Chondrocyte (in vitro differentiated cells): ENCODE results near the gene PTPRH. TPM values are rescaled to one million over a fixed set of nuclear protein-coding genes. Genes with fewer than 3 reads are reported as not detected.

Experiments used
- DNase-seq: peaks from one replicate; pipeline ENCODE4 v3.0.0; 2021; ENCODE audit warnings: mixed read lengths, low spot score
- H3K27ac Mint-ChIP-seq: one replicate; pipeline ENCODE4 v1.8.0; 2021; ENCODE audit warnings: mild to moderate bottlenecking, moderate library complexity, mixed read lengths; ENCODE audit not compliant: unreplicated experiment
- H3K27me3 Mint-ChIP-seq: 2 replicates; pipeline ENCODE4 v1.8.0; 2021; ENCODE audit warnings: low read depth, mixed read lengths
- H3K36me3 Mint-ChIP-seq: 2 replicates; pipeline ENCODE4 v1.8.0; 2021; ENCODE audit warnings: low read depth, mixed read lengths
- H3K4me1 Mint-ChIP-seq: 2 replicates; pipeline ENCODE4 v1.8.0; 2021; ENCODE audit warnings: low read depth, mild to moderate bottlenecking, mixed read lengths
- H3K4me3 Mint-ChIP-seq: one replicate; pipeline ENCODE4 v1.8.0; 2021; ENCODE audit warnings: mild to moderate bottlenecking, moderate library complexity, mixed read lengths; ENCODE audit not compliant: unreplicated experiment
- H3K9me3 Mint-ChIP-seq: 2 replicates; pipeline ENCODE4 v1.8.0; 2021; ENCODE audit warnings: low read depth, mixed read lengths
- microRNA-seq: library from miRNA; unstranded; fragments of <30 nt; microRNA quantifications from one replicate; pipeline ENCODE4 v1.2.0, GENCODE V29; 2020; ENCODE audit warnings: borderline number of aligned reads
- total RNA-seq: library from RNA; stranded (reverse); gene quantifications from 3 replicates; pipeline ENCODE4 v1.2.1, GENCODE V29; 2021
- TF ChIP-seq, protein P1 (sequence below): fragments of 200-600 bp; sonication (generic); IDR thresholded peaks from 2 replicates; pipeline ENCODE4 v1.5.0; 2021; ENCODE audit warnings: antibody characterized with exemption, mild to moderate bottlenecking, moderate library complexity

Gene PTPRH
- total RNA-seq, 1 donor from 2014 or later, result 0.42 TPM

DNA sequence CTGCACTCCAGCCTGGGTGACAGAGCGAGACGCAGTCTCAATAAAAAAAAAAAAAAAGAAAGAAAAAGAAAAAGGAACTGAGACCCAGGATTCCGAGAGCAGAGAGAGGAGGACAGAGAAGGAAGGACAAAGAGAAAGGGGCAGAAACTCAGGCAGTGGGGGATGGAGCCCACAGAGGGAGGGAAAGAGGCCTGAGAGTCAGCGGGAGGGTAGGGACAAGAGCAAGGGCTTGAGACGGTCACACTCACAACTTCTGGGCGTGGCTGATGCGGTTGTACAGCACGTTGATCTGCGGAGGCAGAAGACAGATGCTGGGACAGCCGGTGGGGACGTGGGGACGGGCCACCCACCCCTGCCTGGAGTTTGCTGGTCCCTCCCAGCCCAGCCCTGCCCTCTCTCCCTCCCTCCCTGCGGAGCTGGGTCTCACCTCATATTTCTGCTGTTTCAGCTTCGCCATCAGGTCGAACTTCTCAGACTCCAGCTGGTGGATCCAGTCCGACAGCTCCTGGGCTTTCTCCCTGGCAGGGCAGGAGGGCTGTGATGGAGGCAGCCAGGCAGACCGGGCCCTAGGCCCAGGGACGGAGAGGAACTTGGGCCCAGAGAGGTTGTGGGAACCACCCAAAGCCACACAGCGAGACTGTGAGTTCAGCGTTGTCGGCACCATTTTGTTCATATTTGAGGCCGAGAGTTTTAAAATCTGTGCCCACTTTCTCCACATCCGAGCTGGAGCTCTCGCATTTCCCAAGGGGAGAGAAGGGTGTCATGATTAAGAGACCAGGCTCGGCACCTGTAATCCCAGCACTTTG, 75.5 kb downstream of the PTPRH start:
- Mint-ChIP-seq H3K4me1 (no peaks in the 10 kb centered on the region), H3K36me3 (no peaks in the 10 kb centered on the region), H3K27ac (no peak overlapping the region), H3K9me3 (no peaks in the 10 kb centered on the region), H3K27me3 (peaks cover 33% of the 10 kb centered on the region), H3K4me3 (no peak overlapping the region)
- TF ChIP-seq, protein P1, sequence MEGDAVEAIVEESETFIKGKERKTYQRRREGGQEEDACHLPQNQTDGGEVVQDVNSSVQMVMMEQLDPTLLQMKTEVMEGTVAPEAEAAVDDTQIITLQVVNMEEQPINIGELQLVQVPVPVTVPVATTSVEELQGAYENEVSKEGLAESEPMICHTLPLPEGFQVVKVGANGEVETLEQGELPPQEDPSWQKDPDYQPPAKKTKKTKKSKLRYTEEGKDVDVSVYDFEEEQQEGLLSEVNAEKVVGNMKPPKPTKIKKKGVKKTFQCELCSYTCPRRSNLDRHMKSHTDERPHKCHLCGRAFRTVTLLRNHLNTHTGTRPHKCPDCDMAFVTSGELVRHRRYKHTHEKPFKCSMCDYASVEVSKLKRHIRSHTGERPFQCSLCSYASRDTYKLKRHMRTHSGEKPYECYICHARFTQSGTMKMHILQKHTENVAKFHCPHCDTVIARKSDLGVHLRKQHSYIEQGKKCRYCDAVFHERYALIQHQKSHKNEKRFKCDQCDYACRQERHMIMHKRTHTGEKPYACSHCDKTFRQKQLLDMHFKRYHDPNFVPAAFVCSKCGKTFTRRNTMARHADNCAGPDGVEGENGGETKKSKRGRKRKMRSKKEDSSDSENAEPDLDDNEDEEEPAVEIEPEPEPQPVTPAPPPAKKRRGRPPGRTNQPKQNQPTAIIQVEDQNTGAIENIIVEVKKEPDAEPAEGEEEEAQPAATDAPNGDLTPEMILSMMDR, result no peak
- no peak for DNase-seq

DNA sequence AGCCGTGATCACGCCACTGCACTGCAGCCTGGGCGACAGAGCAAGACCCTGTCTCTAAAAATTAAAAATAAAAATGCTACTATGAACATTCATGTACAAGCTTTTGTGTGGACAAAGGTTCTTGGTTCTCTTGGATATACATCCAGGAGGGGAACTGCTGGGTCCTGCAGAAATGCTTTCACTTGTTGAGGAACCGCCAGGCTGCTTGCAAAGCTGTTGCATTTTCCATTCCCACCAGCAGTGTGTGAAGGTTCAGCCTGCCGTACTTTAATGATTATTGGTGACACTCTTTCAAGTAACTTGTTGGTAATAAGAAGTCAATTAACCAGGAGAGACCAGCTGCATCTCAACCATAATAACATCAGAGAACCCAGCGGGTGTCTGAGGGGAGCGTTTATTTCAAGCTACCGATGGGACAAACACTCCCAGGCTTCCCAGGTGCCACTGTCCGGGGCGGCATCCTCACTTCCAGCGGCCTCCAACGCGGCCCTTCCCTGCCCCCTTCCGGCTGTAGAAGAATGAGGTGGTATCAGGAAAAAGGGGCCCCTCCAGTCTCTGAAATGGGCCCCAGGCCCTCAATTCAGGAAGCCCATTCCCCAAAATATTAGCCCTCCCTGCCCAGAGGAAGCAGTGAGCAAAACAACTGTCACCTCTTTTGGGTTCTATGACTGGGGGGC, 76.7 kb downstream of the PTPRH start:
- no peaks in the 10 kb centered on the region for H3K9me3 Mint-ChIP-seq
- peaks cover 35% of the 10 kb centered on the region for H3K27me3 Mint-ChIP-seq
- no peaks in the 10 kb centered on the region for H3K4me1 Mint-ChIP-seq
- no peak for DNase-seq
- no peak overlapping the region for H3K27ac Mint-ChIP-seq
- TF ChIP-seq, protein P1, result peak; percentile 29
- H3K4me3 Mint-ChIP-seq, result no peak overlapping the region
- H3K36me3 Mint-ChIP-seq, result no peaks in the 10 kb centered on the region

DNA sequence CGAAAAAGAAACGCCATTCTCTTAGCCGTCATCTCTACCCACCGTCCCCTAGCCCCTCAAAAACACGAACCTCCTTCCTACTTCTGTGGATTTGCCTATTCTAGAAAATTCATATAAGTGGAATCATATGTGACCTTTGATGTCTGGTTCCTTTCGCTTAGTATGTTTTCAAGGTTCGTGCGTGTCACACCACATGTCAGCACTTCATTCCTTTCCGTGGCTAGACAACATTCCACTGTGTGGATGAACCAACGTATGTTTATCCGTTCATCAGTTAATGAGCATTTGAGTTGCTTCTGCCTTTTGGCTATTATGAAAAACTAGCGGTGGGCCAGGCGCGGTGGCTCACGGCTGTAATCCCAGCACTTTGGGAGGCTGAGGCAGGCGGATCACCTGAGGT, 77.9 kb downstream of the PTPRH start:
- no peaks in the 10 kb centered on the region for H3K9me3 Mint-ChIP-seq
- no peak for DNase-seq
- TF ChIP-seq, protein P1, result no peak
- H3K27ac Mint-ChIP-seq, result no peak overlapping the region
- no peaks in the 10 kb centered on the region for H3K36me3 Mint-ChIP-seq
- no peaks in the 10 kb centered on the region for H3K4me1 Mint-ChIP-seq
- H3K27me3 Mint-ChIP-seq, result peaks cover 37% of the 10 kb centered on the region
- no peak overlapping the region for H3K4me3 Mint-ChIP-seq

Small RNA genes lying within 50 kb of the gene (microRNA-seq; reads per million reads assigned to microRNA genes)
- gene MIR6802, result not detected
- gene MIR6803, result 2.8 reads per million
- 3.3 reads per million for gene MIR6804

Other genes starting within 250 kb of the PTPRH start
- 19.1 to 21.7 TPM (median 21.1 TPM) in 3 replicates for gene NLRP2, start 243.1 kb downstream of the PTPRH start, total RNA-seq
- gene GP6, start 171.2 kb downstream of the PTPRH start, total RNA-seq, result 0.51 TPM in 1 of 3 replicates, not detected in the others
- 9.7 to 13.7 TPM (median 11.1 TPM) in 3 replicates for gene RDH13, start 146.4 kb downstream of the PTPRH start, total RNA-seq
- 4.1 to 7.9 TPM (median 6.8 TPM) in 3 replicates for gene EPS8L1, start 133.6 kb downstream of the PTPRH start, total RNA-seq
- 86.1 to 111 TPM (median 103 TPM) in 3 replicates for gene PPP1R12C, start 91.9 kb downstream of the PTPRH start, total RNA-seq
- gene TNNT1, start 60.3 kb downstream of the PTPRH start, total RNA-seq, result 0.62 TPM in 1 of 3 replicates, not detected in the others
- not detected in 3 replicates for gene TNNI3, start 51.8 kb downstream of the PTPRH start, total RNA-seq
- 0.90 to 2.2 TPM (median 1.3 TPM) in 3 replicates for gene DNAAF3, start 42.9 kb downstream of the PTPRH start, total RNA-seq
- 0.80 TPM in 1 of 3 replicates, not detected in the others for gene SYT5, start 29.2 kb downstream of the PTPRH start, total RNA-seq
- gene TMEM86B, start 19.3 kb upstream of the PTPRH start, total RNA-seq, result 1.4 to 1.5 TPM (median 1.4 TPM) in 3 replicates
- gene PPP6R1, start 49.5 kb upstream of the PTPRH start, total RNA-seq, result 47.6 to 58.4 TPM (median 49.9 TPM) in 3 replicates
- 22.7 to 30.3 TPM (median 24.2 TPM) in 3 replicates for gene HSPBP1, start 70.6 kb upstream of the PTPRH start, total RNA-seq
- gene BRSK1, start 74.5 kb upstream of the PTPRH start, total RNA-seq, result 14.0 to 15.9 TPM (median 15.3 TPM) in 3 replicates
- not detected in 3 replicates for gene TMEM150B, start 115.8 kb upstream of the PTPRH start, total RNA-seq
- gene KMT5C, start 130.4 kb upstream of the PTPRH start, total RNA-seq, result 9.5 to 14.6 TPM (median 9.7 TPM) in 3 replicates
- gene COX6B2, start 145.2 kb upstream of the PTPRH start, total RNA-seq, result 0.17 to 0.23 TPM in 2 of 3 replicates, not detected in the other
- gene GARIN5B, start 153.8 kb upstream of the PTPRH start, total RNA-seq, result not detected in 3 replicates
- 2.8 to 3.7 TPM (median 3.1 TPM) in 3 replicates for gene IL11, start 161.0 kb upstream of the PTPRH start, total RNA-seq
- 0.52 to 1.0 TPM in 2 of 3 replicates, not detected in the other for gene TMEM190, start 167.3 kb upstream of the PTPRH start, total RNA-seq
- gene TMEM238, start 174.8 kb upstream of the PTPRH start, total RNA-seq, result 0.59 to 1.0 TPM (median 0.85 TPM) in 3 replicates
- gene RPL28, start 176.4 kb upstream of the PTPRH start, total RNA-seq, result 1,343 to 1,376 TPM (median 1,346 TPM) in 3 replicates
- gene UBE2S, start 198.3 kb upstream of the PTPRH start, total RNA-seq, result 60.0 to 79.7 TPM (median 78.6 TPM) in 3 replicates
- gene SHISA7, start 233.8 kb upstream of the PTPRH start, total RNA-seq, result not detected in 3 replicates